ENCODE data around the gene WDR82. TPM values are rescaled to one million over a fixed set of nuclear protein-coding genes. Genes with fewer than 3 reads are reported as not detected.

Gene WDR82
- total and polyA plus RNA-seq, 2 of the 4 experiments (the other 2 are of a cell fraction): 38.1 to 68.1 TPM

- Histone ChIP-seq H3K27me3 (ENCODE audit: control insufficient read depth, insufficient read depth, low read length) (no peaks in the 10 kb centered on the region), H2BK15ac (ENCODE audit: low read depth, low read length) (no peak overlapping the region), H3K9me3 (ENCODE audit: control insufficient read depth, insufficient read depth, low read length) (no peaks in the 10 kb centered on the region), H2AK9ac (replicated peaks; ENCODE audit: low read depth, low read length, poor library complexity) (no peak overlapping the region), H3K4ac (ENCODE audit: low read depth, low read length) (no peak overlapping the region), H3K79me1 (ENCODE audit: low read depth in 1 of 2, low read length in 2 of 2) (no peaks in the 10 kb centered on the region), H2BK20ac (ENCODE audit: low read depth, low read length) (no peak overlapping the region), H3K9me1 (ENCODE audit: insufficient read depth, low read length) (peaks cover 2% of the 10 kb centered on the region), H3K56ac (ENCODE audit: extremely low read depth, insufficient read depth, low read length) (no peak overlapping the region), H3K23ac (ENCODE audit: low read depth, low read length) (no peak overlapping the region), H3K18ac (ENCODE audit: low read depth, low read length) (no peak overlapping the region), H4K91ac (ENCODE audit: insufficient read depth, low read depth, low read length) (no peak overlapping the region), H3K27ac (ENCODE audit: insufficient read depth, low read length) (no peak overlapping the region), H2BK120ac (ENCODE audit: low read depth, low read length) (no peak overlapping the region), H3K9ac (ENCODE audit: low read depth, low read length) (no peak overlapping the region), H4K8ac (ENCODE audit: low read depth in 2 of 2, low read length in 2 of 2) (no peak overlapping the region), H3K4me3 (ENCODE audit: insufficient read depth, low read depth, low read length) (no peak overlapping the region), H2BK5ac (ENCODE audit: low read depth, low read length, poor library complexity, severe bottlenecking) (no peak overlapping the region), H4K20me1 (ENCODE audit: insufficient read depth, low read length) (no peaks in the 10 kb centered on the region; the same call in none of the 2 replicates), H3K36me3 (ENCODE audit: control insufficient read depth, insufficient read depth, low read length) (peaks cover 3% of the 10 kb centered on the region; the same call in 1 of the 2 replicates), H2AFZ (replicated peaks; ENCODE audit: low read length, poor library complexity) (no peak overlapping the region), H4K5ac (ENCODE audit: low read depth, low read length) (no peak overlapping the region), H3K4me1 (ENCODE audit: control insufficient read depth, insufficient read depth, low read length) (peaks cover 1% of the 10 kb centered on the region), H3K14ac (replicated peaks; ENCODE audit: low read depth, low read length) (no peak overlapping the region), H3K4me2 (ENCODE audit: low read depth, low read length) (no peak overlapping the region), H2AK5ac (ENCODE audit: low read depth, low read length) (no peak overlapping the region)
- intact Hi-C loops (cut with micrococcal nuclease) (no loop called here), dilution Hi-C loops (cut with HindIII; ENCODE audit: low sequenced_read_pairs, unreplicated experiment) (no loop called here), in situ Hi-C loops (cut with MboI; ENCODE audit: low sequenced_read_pairs) (no loop called here)
- TF ChIP-seq ELK1 (IDR thresholded peaks at IDR 0.05; ENCODE audit: borderline replicate concordance, low read depth, low read length) (no peak), MAFK (IDR thresholded peaks at IDR 0.05; ENCODE audit: low read depth, low read length) (no peak), NFE2L2 (IDR thresholded peaks at IDR 0.05; ENCODE audit: low read depth, low read length) (no peak), RAD21 (IDR thresholded peaks at IDR 0.05; ENCODE audit: low read length) (no peak), FOS (IDR thresholded peaks at IDR 0.05; ENCODE audit: low read depth, low read length) (no peak), CEBPB (IDR thresholded peaks at IDR 0.05; ENCODE audit: low read depth, low read length) (no peak), POLR2A (IDR thresholded peaks at IDR 0.05; ENCODE audit: low read depth, low read length) (no peak), USF2 (IDR thresholded peaks at IDR 0.05; ENCODE audit: low read depth, low read length) (no peak), RCOR1 (IDR thresholded peaks at IDR 0.05; ENCODE audit: insufficient replicate concordance, low read length) (no peak), CTCF (conservative IDR thresholded peaks at IDR 0.05; ENCODE audit: low read depth, low read length) (no peak), BHLHE40 (IDR thresholded peaks at IDR 0.05; ENCODE audit: low read depth, low read length) (no peak), SMC3 (IDR thresholded peaks at IDR 0.05; ENCODE audit: low read depth, low read length) (no peak)
- no TSS peak for BruUV-seq (replicated peaks)
- WGBS, 2 experiments (ENCODE audit: extremely low coverage in 2 of 2, insufficient read length in 1 of 2): 87% methylated on average over 4 of the region's 5 CpGs; no CpG with 5 or more reads in 1 of the 2 experiments
- ChIA-PET POLR2A (ENCODE audit: unreplicated experiment) (no interaction called here), CTCF (no interaction called here)
- no peak for ATAC-seq (ENCODE audit: low read depth)
- no peak for DNase-seq
Measured at GRCh38 chr3:52305926-52306325, 27.5 kb upstream of the WDR82 start.

All from IMR-90 (cell line).